Loucy (cell line): Measurements from ENCODE around the gene EMILIN3.

ENCODE experiments used
- EZH2phosphoT487 ChIP-seq: fragments of 200-600 bp; IDR thresholded peaks from 2 replicates; pipeline ENCODE4 v1.6.1; 2018; ENCODE audit warnings: antibody characterized with exemption, mild to moderate bottlenecking, moderate library complexity, borderline replicate concordance
- TF ChIP-seq, protein P1 (sequence below): fragments of 200-600 bp; sonication (generic); conservative IDR thresholded peaks from 2 replicates; pipeline ENCODE4 v1.5.1; 2014; ENCODE audit warnings: mild to moderate bottlenecking, antibody characterized with exemption, low read length

DNA sequence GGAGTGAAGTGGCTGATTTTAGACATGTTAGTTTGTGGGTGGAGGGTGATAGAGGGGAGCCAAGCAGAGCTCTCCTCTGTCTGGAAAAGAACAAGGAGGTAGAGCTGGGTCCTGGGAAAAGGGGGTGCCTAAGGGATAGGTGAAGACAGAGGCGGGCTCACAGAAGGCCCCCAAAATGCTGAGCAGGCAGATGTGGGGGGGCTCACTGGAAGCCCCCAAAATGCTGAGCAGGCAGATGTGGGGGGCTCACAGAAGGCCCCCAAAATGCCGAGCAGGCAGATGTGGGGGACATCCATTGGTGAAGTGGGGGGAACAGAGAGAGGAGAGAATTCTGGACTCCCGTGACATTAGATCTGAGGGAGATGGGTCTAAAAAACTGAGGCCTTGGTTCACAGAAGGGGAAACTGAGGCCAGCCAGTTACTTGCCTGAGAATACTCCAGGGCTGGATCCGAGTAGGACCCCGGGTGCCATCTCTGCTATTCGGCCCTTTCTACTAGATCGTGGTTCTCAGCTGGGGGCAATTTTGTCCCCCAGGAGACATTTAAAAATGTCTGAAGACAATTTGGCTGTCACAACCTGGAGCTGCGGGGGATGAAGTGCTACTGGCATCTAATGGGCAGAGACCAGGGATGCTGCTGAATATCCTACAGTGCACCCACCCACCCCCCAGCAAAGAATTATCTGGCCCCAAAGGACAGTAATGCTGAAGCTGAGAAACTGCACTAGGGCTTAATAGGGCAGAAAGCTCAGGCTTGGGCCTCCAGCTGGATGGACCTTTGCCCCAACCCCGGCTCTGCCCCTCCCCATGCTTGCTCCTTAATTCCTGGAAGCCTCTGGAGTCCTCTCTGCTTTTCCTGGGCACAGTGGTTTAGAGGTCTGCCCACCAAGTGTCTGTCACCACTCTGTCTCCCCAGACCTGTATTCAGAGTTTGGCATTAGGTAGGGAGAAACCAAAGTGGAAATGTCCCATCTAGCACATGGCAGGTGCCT, 23.8 kb downstream of the EMILIN3 start:
- TF ChIP-seq, protein P1, sequence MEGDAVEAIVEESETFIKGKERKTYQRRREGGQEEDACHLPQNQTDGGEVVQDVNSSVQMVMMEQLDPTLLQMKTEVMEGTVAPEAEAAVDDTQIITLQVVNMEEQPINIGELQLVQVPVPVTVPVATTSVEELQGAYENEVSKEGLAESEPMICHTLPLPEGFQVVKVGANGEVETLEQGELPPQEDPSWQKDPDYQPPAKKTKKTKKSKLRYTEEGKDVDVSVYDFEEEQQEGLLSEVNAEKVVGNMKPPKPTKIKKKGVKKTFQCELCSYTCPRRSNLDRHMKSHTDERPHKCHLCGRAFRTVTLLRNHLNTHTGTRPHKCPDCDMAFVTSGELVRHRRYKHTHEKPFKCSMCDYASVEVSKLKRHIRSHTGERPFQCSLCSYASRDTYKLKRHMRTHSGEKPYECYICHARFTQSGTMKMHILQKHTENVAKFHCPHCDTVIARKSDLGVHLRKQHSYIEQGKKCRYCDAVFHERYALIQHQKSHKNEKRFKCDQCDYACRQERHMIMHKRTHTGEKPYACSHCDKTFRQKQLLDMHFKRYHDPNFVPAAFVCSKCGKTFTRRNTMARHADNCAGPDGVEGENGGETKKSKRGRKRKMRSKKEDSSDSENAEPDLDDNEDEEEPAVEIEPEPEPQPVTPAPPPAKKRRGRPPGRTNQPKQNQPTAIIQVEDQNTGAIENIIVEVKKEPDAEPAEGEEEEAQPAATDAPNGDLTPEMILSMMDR, result no peak
- TF ChIP-seq EZH2phosphoT487, result no peak
